CD14-positive monocyte (primary cell): ENCODE data around the gene EEFSEC. TPM values are rescaled to one million over a fixed set of nuclear protein-coding genes. Genes with fewer than 3 reads are reported as not detected.

ENCODE experiments used
- DNase-seq, 3 donors: peaks; one replicate each; pipeline ENCODE4 v3.0.0-alpha.2; 2011 to 2022
- H2AFZ ChIP-seq: 2 replicates; pipeline ENCODE4 v1.6.0; 2012; ENCODE audit warnings: mild to moderate bottlenecking, low read depth, low read length, inconsistent platforms; ENCODE audit not compliant: insufficient read depth, poor library complexity, severe bottlenecking
- H3K27ac ChIP-seq, 2 donors: 1 replicate in 1 of 2; 2 replicates in 1 of 2; pipeline ENCODE4 v1.5.1; 2012 to 2013; ENCODE audit warnings: low read length in 2 of 2, control low read depth in 1 of 2, inconsistent platforms in 1 of 2, low read depth in 1 of 2, mild to moderate bottlenecking in 1 of 2
- H3K27me3 ChIP-seq, 2 donors: one replicate each; pipeline versions ENCODE4 v1.6.0 to v1.6.1; 2011 to 2013; ENCODE audit warnings: low read length in 2 of 2; ENCODE audit not compliant: control insufficient read depth in 2 of 2, insufficient read depth in 2 of 2
- H3K36me3 ChIP-seq, 2 donors: replicated peaks in 1 of 2; 1 replicate in 1 of 2; 2 replicates in 1 of 2; pipeline versions ENCODE4 v1.5.1 to v1.6.1; 2012 to 2013; ENCODE audit warnings: low read length in 2 of 2, control low read depth in 1 of 2, inconsistent platforms in 1 of 2, mild to moderate bottlenecking in 1 of 2; ENCODE audit not compliant: insufficient read depth in 2 of 2, control insufficient read depth in 1 of 2
- H3K4me1 ChIP-seq, 2 donors: 1 replicate in 1 of 2; 2 replicates in 1 of 2; pipeline versions ENCODE4 v1.5.1 to v1.6.1; 2012 to 2013; ENCODE audit warnings: low read length in 2 of 2, control low read depth in 1 of 2, inconsistent platforms in 1 of 2, mild to moderate bottlenecking in 1 of 2, moderate library complexity in 1 of 2; ENCODE audit not compliant: insufficient read depth in 2 of 2, control insufficient read depth in 1 of 2
- H3K4me2 ChIP-seq: replicated peaks from 2 replicates; pipeline ENCODE3; 2012; ENCODE audit warnings: low read length, moderate library complexity, mild to moderate bottlenecking; ENCODE audit not compliant: poor library complexity, severe bottlenecking; ENCODE audit errors: extremely low read depth
- H3K4me3 ChIP-seq, 3 experiments: fragments of 200-600 bp in 1 of 3; sonication (generic) in 1 of 3; replicated peaks in 1 of 3; 1 replicate in 2 of 3; 2 replicates in 1 of 3; pipeline ENCODE4 v1.5.1; 2011 to 2013; ENCODE audit warnings: low read length in 3 of 3, mild to moderate bottlenecking in 3 of 3, control low read depth in 2 of 3, low read depth in 2 of 3, inconsistent platforms in 1 of 3, moderate library complexity in 1 of 3
- H3K79me2 ChIP-seq: 2 replicates; pipeline ENCODE4 v1.6.0; 2012; ENCODE audit warnings: mild to moderate bottlenecking, control low read depth, inconsistent platforms, low read length, moderate library complexity; ENCODE audit not compliant: insufficient read depth
- H3K9ac ChIP-seq: 2 replicates; pipeline ENCODE4 v1.6.0; 2017; ENCODE audit warnings: low read length, mild to moderate bottlenecking; ENCODE audit not compliant: insufficient read depth, poor library complexity, severe bottlenecking
- H3K9me3 ChIP-seq, 2 donors: replicated peaks in 1 of 2; 1 replicate in 1 of 2; 2 replicates in 1 of 2; pipeline versions ENCODE4 v1.5.1 to v1.6.1; 2012 to 2013; ENCODE audit warnings: low read length in 2 of 2, control low read depth in 1 of 2; ENCODE audit not compliant: control insufficient read depth in 1 of 2, insufficient read depth in 1 of 2
- H4K20me1 ChIP-seq: 2 replicates; pipeline ENCODE4 v1.6.0; 2012; ENCODE audit warnings: mild to moderate bottlenecking, low read length, control low read depth, moderate library complexity; ENCODE audit not compliant: insufficient read depth
- H3K27ac Mint-ChIP-seq, 7 donors: one replicate each; pipeline ENCODE4 v1.8.0; 2020; ENCODE audit warnings: mild to moderate bottlenecking in 7 of 7, mixed read lengths in 7 of 7, moderate library complexity in 6 of 7, inconsistent platforms in 2 of 7
- H3K27me3 Mint-ChIP-seq, 3 donors: one replicate each; pipeline ENCODE4 v1.8.0; 2021 to 2022; ENCODE audit warnings: low read depth in 3 of 3, mild to moderate bottlenecking in 3 of 3, mixed read lengths in 3 of 3, moderate library complexity in 3 of 3, inconsistent platforms in 1 of 3
- H3K36me3 Mint-ChIP-seq, 2 donors: one replicate each; pipeline ENCODE4 v1.8.0; 2020; ENCODE audit warnings: mixed read lengths in 2 of 2, inconsistent platforms in 1 of 2, mild to moderate bottlenecking in 1 of 2
- H3K4me1 Mint-ChIP-seq: one replicate; pipeline ENCODE4 v1.8.0; 2020; ENCODE audit warnings: mild to moderate bottlenecking, mixed read lengths
- H3K4me3 Mint-ChIP-seq, 2 donors: one replicate each; pipeline ENCODE4 v1.8.0; 2020; ENCODE audit warnings: mild to moderate bottlenecking in 2 of 2, mixed read lengths in 2 of 2, moderate library complexity in 1 of 2
- H3K9me3 Mint-ChIP-seq, 7 donors: one replicate each; pipeline ENCODE4 v1.8.0; 2020 to 2022; ENCODE audit warnings: mixed read lengths in 7 of 7, mild to moderate bottlenecking in 6 of 7, moderate library complexity in 6 of 7, inconsistent platforms in 2 of 7
- WGBS: methylation state at CpG from one replicate; pipeline ENCODE4 v1.1.5; 2013; ENCODE audit warnings: missing lambda C conversion rate; ENCODE audit not compliant: insufficient coverage; 5-methylcytosine and 5-hydroxymethylcytosine counted together
- intact Hi-C, 2 donors: fragments of 100-400 bp; cut with micrococcal nuclease; formaldehyde crosslinking; loops; one replicate each; pipeline versions ENCODE4 v1.15.0 to v1.15.1; 2023
- polyA plus RNA-seq, 3 donors: library from polyadenylated mRNA; depleted of rRNA in 1 of 3; unstranded in 2 of 3; stranded (reverse) in 1 of 3; fragments of 300-500 nt in 2 of 3; fragments of >200 nt in 1 of 3; fragmentation: Illumina TruSeq in 2 of 3; gene quantifications; 1 replicate in 2 of 3; 2 replicates in 1 of 3; pipeline ENCODE4 v1.2.3, GENCODE V29; 2012 to 2021
- TF ChIP-seq, protein P1 (sequence below): fragments of 200-600 bp; IDR thresholded peaks from one replicate; pipeline ENCODE4 v1.8.0; 2022; ENCODE audit warnings: antibody characterized with exemption, mild to moderate bottlenecking

Gene EEFSEC
- polyA plus RNA-seq, 3 donors: 13.3 to 14.9 (median 14.9) TPM

DNA sequence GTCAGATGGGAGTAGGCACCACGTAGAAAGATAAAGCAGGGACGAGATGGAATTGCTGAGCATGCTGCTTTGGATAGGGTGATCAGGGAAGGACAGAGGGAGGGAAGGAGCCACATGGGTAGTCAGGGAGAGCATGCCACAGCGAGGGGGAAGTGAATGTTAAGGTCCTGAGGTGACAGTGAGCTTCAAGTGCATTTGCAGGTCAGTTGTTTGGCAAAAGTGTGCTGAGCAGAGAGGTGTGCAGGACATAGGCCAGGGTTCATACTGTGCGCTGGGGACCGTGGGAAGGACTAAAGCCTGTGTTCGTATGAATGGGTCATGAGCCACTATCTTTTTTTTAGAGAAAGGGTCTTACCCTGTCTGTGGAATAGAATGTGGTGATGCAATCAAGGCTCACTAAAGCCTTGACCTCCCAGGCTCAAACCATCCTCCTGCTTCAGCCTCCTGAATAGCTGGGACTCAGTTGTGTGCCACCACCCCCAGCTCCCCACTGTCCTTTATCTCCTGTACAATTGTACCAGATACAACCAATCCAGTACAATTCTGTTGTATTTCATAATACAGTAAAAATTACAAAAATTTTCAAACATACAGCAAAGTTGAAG, 205.9 kb downstream of the EEFSEC start:
- peaks cover 20 to 56% of the 10 kb centered on the region in 2 donors for H3K36me3 ChIP-seq
- TF ChIP-seq, protein P1, sequence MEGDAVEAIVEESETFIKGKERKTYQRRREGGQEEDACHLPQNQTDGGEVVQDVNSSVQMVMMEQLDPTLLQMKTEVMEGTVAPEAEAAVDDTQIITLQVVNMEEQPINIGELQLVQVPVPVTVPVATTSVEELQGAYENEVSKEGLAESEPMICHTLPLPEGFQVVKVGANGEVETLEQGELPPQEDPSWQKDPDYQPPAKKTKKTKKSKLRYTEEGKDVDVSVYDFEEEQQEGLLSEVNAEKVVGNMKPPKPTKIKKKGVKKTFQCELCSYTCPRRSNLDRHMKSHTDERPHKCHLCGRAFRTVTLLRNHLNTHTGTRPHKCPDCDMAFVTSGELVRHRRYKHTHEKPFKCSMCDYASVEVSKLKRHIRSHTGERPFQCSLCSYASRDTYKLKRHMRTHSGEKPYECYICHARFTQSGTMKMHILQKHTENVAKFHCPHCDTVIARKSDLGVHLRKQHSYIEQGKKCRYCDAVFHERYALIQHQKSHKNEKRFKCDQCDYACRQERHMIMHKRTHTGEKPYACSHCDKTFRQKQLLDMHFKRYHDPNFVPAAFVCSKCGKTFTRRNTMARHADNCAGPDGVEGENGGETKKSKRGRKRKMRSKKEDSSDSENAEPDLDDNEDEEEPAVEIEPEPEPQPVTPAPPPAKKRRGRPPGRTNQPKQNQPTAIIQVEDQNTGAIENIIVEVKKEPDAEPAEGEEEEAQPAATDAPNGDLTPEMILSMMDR: no peak
- no peaks in the 10 kb centered on the region for H3K4me1 Mint-ChIP-seq

DNA sequence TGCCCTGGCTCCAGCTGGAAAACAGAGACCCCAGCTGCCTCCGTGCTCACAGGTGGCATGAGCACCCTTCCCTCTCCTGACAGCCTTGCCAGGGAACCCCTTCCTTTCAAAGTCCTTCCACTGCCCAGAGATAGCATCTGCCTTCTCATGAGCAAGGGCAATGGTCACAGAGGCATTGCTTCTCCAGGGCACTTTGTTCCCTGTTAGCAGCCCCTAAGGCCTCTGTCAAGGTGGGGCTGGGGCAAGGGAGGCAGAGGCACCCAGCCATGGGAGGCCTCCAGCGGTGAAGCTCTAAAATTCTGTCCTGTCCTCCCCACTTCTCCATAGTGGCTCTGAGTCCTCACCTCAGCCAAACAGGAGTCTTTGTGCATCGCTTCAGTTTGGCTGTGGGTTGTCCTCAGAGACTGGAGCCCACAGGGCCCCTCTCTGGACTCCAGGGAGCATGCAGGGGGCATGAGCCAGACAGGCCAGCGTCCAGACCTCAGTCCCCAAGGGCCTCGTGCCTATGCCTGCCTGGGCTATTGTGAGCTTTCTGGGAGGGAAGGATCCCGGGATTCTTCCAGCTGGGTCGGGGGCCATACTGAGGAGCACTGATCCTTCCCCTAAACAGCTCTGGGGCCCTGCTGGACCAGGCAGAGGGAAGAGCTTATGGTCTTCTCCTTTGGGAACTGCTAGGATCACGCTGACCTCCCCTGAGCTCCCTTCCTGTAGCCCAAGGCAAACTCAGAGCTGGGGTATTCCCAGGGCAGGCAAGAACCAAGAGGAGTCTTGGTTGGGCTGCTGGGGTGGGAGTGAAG, 206.8 kb downstream of the EEFSEC start:
- Histone ChIP-seq H2AFZ (no peak overlapping the region), H3K27ac (no peak overlapping the region), H3K79me2 (no peaks in the 10 kb centered on the region), H3K27me3 (no peaks in the 10 kb centered on the region), H3K9ac (no peak overlapping the region), H3K9me3 (no peaks in the 10 kb centered on the region), H3K36me3 (peaks cover 20 to 52% of the 10 kb centered on the region in 2 donors), H4K20me1 (no peaks in the 10 kb centered on the region), H3K4me1 (no peaks in the 10 kb centered on the region), H3K4me2 (no peak overlapping the region), H3K4me3 (no peak overlapping the region)
- H3K27ac Mint-ChIP-seq: no peak overlapping the region
- peaks cover 0 to 2% (median 0%) of the 10 kb centered on the region in 7 donors for H3K9me3 Mint-ChIP-seq
- intact Hi-C loops: loop anchor here in 1 of 2 donors (10.0 kb wide), 1 partner anchor 715 kb away; no protein-coding TSS in a partner anchor
- no peak for DNase-seq
- TF ChIP-seq, protein P1: no peak
- peaks cover 31 to 39% of the 10 kb centered on the region in 2 donors for H3K36me3 Mint-ChIP-seq
- peaks cover 0 to 1% (median 1%) of the 10 kb centered on the region in 3 donors for H3K27me3 Mint-ChIP-seq
- H3K4me3 Mint-ChIP-seq: no peak overlapping the region
- WGBS: 100% methylated on average over 7 of the region's 8 CpGs
- H3K4me1 Mint-ChIP-seq: no peaks in the 10 kb centered on the region

More for the DNA sequence above, 205.9 kb downstream of the EEFSEC start:
- no peaks in the 10 kb centered on the region for H3K9me3 ChIP-seq
- intact Hi-C loops: no loop called here
- no peak overlapping the region for H3K9ac ChIP-seq
- WGBS: 90% methylated on average over 1 of the region's 6 CpGs
- peaks cover 32 to 38% of the 10 kb centered on the region in 2 donors for H3K36me3 Mint-ChIP-seq
- no peak overlapping the region for H3K4me3 ChIP-seq
- H3K27ac Mint-ChIP-seq: no peak overlapping the region
- no peak overlapping the region for H3K27ac ChIP-seq
- peaks cover 0 to 2% (median 0%) of the 10 kb centered on the region in 7 donors for H3K9me3 Mint-ChIP-seq
- H3K4me1 ChIP-seq: no peaks in the 10 kb centered on the region
- no peak overlapping the region for H3K4me2 ChIP-seq
- H4K20me1 ChIP-seq: no peaks in the 10 kb centered on the region
- H3K27me3 Mint-ChIP-seq: peaks cover 0 to 1% (median 1%) of the 10 kb centered on the region in 3 donors
- no peaks in the 10 kb centered on the region for H3K79me2 ChIP-seq
- no peak for DNase-seq
- H3K4me3 Mint-ChIP-seq: no peak overlapping the region
- no peak overlapping the region for H2AFZ ChIP-seq
- H3K27me3 ChIP-seq: no peaks in the 10 kb centered on the region
